ENCODE measurements around the gene PLEKHA6. TPM values are rescaled to one million over a fixed set of nuclear protein-coding genes. Genes with fewer than 3 reads are reported as not detected.

The PLEKHA6 gene
- total RNA-seq, 1 experiment from 2014 or later: 0.30 TPM

DNA sequence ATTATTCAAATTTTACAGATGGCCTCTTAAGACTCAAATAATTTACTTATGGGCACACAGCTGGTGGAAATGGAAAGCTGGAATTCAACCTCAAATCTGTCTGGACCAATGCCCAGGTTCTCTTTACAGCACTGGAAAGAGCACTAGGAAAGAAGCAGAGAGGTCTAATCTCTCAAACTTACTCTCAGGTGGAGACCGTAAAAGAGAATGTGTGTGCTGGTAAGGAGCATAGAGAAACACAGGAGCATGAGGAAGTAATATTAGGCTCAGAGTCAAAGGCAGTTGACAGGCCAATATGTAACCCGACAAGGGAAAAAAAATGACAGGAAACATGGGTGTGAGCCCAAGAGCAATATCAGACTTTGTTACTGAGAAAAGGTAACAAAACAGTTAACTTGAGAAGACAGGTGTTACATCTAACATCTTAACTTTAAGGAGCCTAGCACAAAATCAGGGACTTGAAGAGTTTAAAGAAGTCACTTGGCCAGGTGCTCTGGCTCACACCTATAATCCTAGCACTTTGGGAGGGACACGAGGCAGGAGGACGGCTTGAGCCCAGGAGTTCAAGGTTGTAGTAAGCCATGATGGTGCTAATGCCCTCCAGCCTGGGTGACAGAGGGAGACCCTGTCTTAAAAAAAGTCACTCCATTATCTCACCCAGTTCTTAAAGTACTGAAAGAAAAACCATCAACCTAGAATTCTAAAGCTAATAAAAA is 31.2 kb upstream of the PLEKHA6 start:
- DNase-seq: no peak
- no peak overlapping the region for H3K27ac ChIP-seq (ENCODE audit: low read length)
- no peaks in the 10 kb centered on the region for H3K9me3 ChIP-seq (ENCODE audit: low read length)
- H3K9ac ChIP-seq (ENCODE audit: low read length): no peak overlapping the region
- no peak overlapping the region for H3K4me3 ChIP-seq (ENCODE audit: low read length)
- H3K4me1 ChIP-seq (ENCODE audit: low read length): peaks cover 6% of the 10 kb centered on the region
- no peaks in the 10 kb centered on the region for H3K79me2 ChIP-seq (ENCODE audit: low read length)
- no peak overlapping the region for H3K4me2 ChIP-seq (ENCODE audit: low read depth, low read length, poor library complexity, severe bottlenecking)
- H2AFZ ChIP-seq (ENCODE audit: low read length): no peak overlapping the region
- H4K20me1 ChIP-seq (ENCODE audit: insufficient read depth, low read depth, low read length): no peaks in the 10 kb centered on the region
- 0 out of 2 replicates have a peak, but pooled peaks cover 1% of the 10 kb centered on the region for H3K36me3 ChIP-seq (ENCODE audit: insufficient read depth, low read length)
- H3K27me3 ChIP-seq (ENCODE audit: low read length): no peaks in the 10 kb centered on the region
- no peaks in the 10 kb centered on the region for H3K9me2 ChIP-seq (replicated peaks; ENCODE audit: insufficient read depth, low read length)

DNA sequence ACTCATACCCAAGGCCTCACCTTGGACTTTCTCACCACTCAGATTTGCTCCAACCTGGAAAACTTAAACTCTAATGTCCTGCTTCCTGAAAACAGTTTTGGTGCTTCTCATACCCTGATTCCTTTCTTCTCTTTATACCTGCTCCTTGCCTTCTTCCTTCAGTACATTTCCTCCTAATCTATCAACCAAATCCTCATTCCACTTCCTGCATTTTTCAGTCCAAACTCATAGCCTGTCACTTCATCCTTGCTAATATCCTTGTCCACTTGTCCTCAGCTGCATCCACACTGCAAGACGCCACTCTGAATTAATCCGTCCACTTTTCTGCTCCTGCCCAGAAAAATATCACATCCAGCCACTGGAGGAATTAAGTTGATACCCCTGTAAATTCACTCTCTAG is 26.0 kb upstream of the PLEKHA6 start:
- no peaks in the 10 kb centered on the region for H4K20me1 ChIP-seq (ENCODE audit: insufficient read depth, low read depth, low read length)
- no peaks in the 10 kb centered on the region for H3K36me3 ChIP-seq (ENCODE audit: insufficient read depth, low read length)
- no peak overlapping the region for H3K27ac ChIP-seq (ENCODE audit: low read length)
- no peak overlapping the region for H3K4me3 ChIP-seq (ENCODE audit: low read length)
- H3K27me3 ChIP-seq (ENCODE audit: low read length): no peaks in the 10 kb centered on the region
- H3K9ac ChIP-seq (ENCODE audit: low read length): no peak overlapping the region
- H2AFZ ChIP-seq (ENCODE audit: low read length): no peak overlapping the region
- no peak for DNase-seq
- no peaks in the 10 kb centered on the region for H3K9me2 ChIP-seq (replicated peaks; ENCODE audit: insufficient read depth, low read length)
- no peak overlapping the region for H3K4me2 ChIP-seq (ENCODE audit: low read depth, low read length, poor library complexity, severe bottlenecking)
- no peaks in the 10 kb centered on the region for H3K9me3 ChIP-seq (ENCODE audit: low read length)
- H3K4me1 ChIP-seq (ENCODE audit: low read length): peaks cover 9% of the 10 kb centered on the region
- no peaks in the 10 kb centered on the region for H3K79me2 ChIP-seq (ENCODE audit: low read length)

DNA sequence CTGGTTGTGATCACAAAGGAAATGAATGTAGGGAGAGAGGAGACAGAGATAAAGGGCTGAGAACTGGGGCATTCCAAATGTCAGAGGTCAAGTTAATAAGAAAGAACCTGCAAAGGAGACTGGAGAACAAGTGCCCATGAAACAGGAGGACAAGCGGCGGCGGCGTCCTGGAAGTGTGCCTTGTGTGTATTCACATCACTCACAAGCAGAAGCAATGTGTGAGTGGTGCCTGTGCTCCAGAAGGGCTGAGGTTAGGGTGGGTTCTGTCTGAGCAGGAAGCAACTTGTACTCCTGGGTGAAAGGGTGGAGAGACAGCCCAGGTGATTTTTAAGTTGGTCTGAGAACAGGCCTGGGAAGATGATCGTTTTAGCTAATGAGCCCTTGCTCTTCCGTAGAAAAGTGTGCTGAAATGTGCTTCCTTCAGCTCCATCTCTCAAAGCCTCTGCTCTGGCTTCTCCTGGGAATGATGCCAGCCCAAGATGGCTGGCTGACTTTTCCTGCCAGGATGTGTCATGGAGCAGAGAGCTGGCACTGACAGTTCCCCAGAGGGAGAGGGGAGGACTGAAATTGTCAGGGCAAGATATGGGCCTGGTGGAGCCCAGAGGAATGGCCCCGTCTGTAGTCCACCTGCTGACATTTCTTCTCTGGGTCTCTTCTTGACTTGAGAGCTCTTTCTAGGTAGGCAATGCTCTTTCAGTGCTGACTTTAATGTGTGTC is 25.1 kb upstream of the PLEKHA6 start:
- H3K27ac ChIP-seq (ENCODE audit: low read length): no peak overlapping the region
- no peaks in the 10 kb centered on the region for H3K27me3 ChIP-seq (ENCODE audit: low read length)
- peaks cover 9% of the 10 kb centered on the region for H3K4me1 ChIP-seq (ENCODE audit: low read length)
- H3K9ac ChIP-seq (ENCODE audit: low read length): no peak overlapping the region
- no peak overlapping the region for H3K4me2 ChIP-seq (ENCODE audit: low read depth, low read length, poor library complexity, severe bottlenecking)
- H3K4me3 ChIP-seq (ENCODE audit: low read length): no peak overlapping the region
- DNase-seq: no peak
- H3K79me2 ChIP-seq (ENCODE audit: low read length): no peaks in the 10 kb centered on the region
- H3K9me3 ChIP-seq (ENCODE audit: low read length): no peaks in the 10 kb centered on the region
- H3K36me3 ChIP-seq (ENCODE audit: insufficient read depth, low read length): no peaks in the 10 kb centered on the region
- no peak overlapping the region for H2AFZ ChIP-seq (ENCODE audit: low read length)
- no peaks in the 10 kb centered on the region for H4K20me1 ChIP-seq (ENCODE audit: insufficient read depth, low read depth, low read length)
- no peaks in the 10 kb centered on the region for H3K9me2 ChIP-seq (replicated peaks; ENCODE audit: insufficient read depth, low read length)

DNA sequence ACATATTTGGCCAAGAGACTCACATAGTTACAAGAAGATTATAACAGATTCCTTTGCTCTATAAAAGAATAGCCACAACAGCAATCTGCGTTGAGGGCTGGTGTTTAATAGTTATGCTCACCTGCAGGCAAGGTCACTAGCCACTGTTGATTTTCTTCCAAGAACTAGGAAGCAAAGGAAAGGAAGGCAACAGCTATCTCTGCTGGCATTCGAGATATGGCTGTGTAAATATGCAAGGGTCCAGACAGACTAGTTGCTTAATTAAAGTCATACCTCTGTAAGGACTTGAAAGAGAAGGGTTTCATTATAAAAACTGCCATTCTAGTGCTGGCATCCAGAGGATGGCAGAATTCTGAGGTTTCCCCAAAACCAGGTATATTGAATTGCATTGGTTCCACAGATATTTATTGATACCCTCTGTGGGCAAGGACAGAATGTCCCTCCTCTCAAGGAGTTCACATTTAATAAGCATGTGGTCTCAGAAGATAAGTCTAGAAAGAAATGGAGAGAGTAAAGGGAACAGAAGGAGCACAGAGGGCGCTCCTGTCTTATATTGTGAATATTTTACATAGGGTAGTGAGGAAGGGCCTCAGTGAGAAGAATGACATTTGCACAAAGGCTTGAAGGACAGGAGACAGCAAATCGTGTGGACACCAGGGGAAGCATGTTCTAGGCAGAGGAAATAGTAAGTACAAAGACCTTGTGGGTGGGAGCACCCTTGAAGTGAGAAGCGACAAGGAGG is 23.6 kb upstream of the PLEKHA6 start:
- no peaks in the 10 kb centered on the region for H3K36me3 ChIP-seq (ENCODE audit: insufficient read depth, low read length)
- no peak overlapping the region for H3K27ac ChIP-seq (ENCODE audit: low read length)
- H3K9ac ChIP-seq (ENCODE audit: low read length): no peak overlapping the region
- no peaks in the 10 kb centered on the region for H3K9me3 ChIP-seq (ENCODE audit: low read length)
- no peak for DNase-seq
- no peaks in the 10 kb centered on the region for H4K20me1 ChIP-seq (ENCODE audit: insufficient read depth, low read depth, low read length)
- no peak overlapping the region for H3K4me3 ChIP-seq (ENCODE audit: low read length)
- peaks cover 9% of the 10 kb centered on the region for H3K4me1 ChIP-seq (ENCODE audit: low read length)
- H3K4me2 ChIP-seq (ENCODE audit: low read depth, low read length, poor library complexity, severe bottlenecking): peak overlapping the region; percentile 69
- H3K27me3 ChIP-seq (ENCODE audit: low read length): no peaks in the 10 kb centered on the region
- H3K9me2 ChIP-seq (replicated peaks; ENCODE audit: insufficient read depth, low read length): no peaks in the 10 kb centered on the region
- H2AFZ ChIP-seq (ENCODE audit: low read length): no peak overlapping the region
- H3K79me2 ChIP-seq (ENCODE audit: low read length): no peaks in the 10 kb centered on the region

DNA sequence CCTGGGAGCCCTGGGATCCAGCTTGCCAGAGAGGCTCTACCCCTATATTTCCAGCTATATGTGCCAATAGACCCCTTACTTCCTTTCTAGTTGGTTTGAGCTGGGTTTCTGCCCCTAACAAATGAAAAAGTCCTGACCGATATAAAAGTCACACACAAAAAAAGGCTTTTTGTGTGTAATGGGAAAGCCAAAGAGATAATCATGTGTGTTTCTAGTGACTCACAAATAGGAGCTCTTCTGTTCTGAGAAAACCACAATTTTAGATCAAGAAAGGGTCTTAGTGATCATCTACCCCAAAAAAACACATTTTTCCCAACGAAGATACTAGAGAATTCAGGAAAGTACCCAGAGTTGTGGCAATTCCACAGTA is 23.0 kb upstream of the PLEKHA6 start:
- Histone ChIP-seq H3K9ac (ENCODE audit: low read length) (peak overlapping the region; percentile 39; the same call in 1 of the 2 replicates), H3K36me3 (ENCODE audit: insufficient read depth, low read length) (no peaks in the 10 kb centered on the region), H3K4me3 (ENCODE audit: low read length) (peak overlapping the region; percentile 50; the same call in 1 of the 2 replicates), H3K4me2 (ENCODE audit: low read depth, low read length, poor library complexity, severe bottlenecking) (peak overlapping the region; percentile 69), H3K9me2 (replicated peaks; ENCODE audit: insufficient read depth, low read length) (no peaks in the 10 kb centered on the region), H4K20me1 (ENCODE audit: insufficient read depth, low read depth, low read length) (no peaks in the 10 kb centered on the region), H3K27ac (ENCODE audit: low read length) (no peak overlapping the region), H3K4me1 (ENCODE audit: low read length) (peaks cover 9% of the 10 kb centered on the region), H3K9me3 (ENCODE audit: low read length) (no peaks in the 10 kb centered on the region), H3K27me3 (ENCODE audit: low read length) (no peaks in the 10 kb centered on the region), H3K79me2 (ENCODE audit: low read length) (no peaks in the 10 kb centered on the region), H2AFZ (ENCODE audit: low read length) (no peak overlapping the region)
- no peak for DNase-seq

DNA sequence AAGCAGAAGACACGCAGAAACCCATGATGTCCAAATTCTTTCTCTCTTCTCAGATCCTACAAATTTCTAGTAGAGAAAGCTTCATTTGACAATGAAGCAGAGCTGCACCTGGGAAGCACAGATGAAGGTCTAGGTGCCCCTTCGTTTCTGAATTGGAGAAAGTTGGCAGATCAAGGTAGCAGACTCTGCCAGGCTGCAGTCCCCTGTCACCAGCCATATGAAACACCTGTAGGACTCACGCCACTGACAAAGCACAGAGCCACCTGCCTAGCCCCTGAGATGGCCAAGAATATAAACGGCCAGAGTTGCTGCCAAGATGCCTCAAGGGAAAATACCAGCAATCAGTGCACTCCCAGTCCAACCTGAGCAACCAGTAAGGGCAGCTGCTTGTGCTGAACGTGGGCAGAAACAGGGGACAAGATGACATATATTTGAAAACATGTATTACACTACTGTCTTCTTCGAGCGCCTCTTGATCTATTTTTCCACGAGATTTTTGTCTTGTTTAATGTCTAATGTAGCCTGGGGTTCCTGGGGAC is 20.6 kb upstream of the PLEKHA6 start:
- Histone ChIP-seq H3K9me2 (replicated peaks; ENCODE audit: insufficient read depth, low read length) (no peaks in the 10 kb centered on the region), H3K36me3 (ENCODE audit: insufficient read depth, low read length) (no peaks in the 10 kb centered on the region), H4K20me1 (ENCODE audit: insufficient read depth, low read depth, low read length) (no peaks in the 10 kb centered on the region), H3K27ac (ENCODE audit: low read length) (no peak overlapping the region), H3K4me1 (ENCODE audit: low read length) (peaks cover 3% of the 10 kb centered on the region), H3K4me3 (ENCODE audit: low read length) (no peak overlapping the region), H3K4me2 (ENCODE audit: low read depth, low read length, poor library complexity, severe bottlenecking) (no peak overlapping the region), H2AFZ (ENCODE audit: low read length) (no peak overlapping the region), H3K79me2 (ENCODE audit: low read length) (no peaks in the 10 kb centered on the region), H3K9me3 (ENCODE audit: low read length) (no peaks in the 10 kb centered on the region), H3K27me3 (ENCODE audit: low read length) (no peaks in the 10 kb centered on the region), H3K9ac (ENCODE audit: low read length) (no peak overlapping the region)
- DNase-seq: no peak

DNA sequence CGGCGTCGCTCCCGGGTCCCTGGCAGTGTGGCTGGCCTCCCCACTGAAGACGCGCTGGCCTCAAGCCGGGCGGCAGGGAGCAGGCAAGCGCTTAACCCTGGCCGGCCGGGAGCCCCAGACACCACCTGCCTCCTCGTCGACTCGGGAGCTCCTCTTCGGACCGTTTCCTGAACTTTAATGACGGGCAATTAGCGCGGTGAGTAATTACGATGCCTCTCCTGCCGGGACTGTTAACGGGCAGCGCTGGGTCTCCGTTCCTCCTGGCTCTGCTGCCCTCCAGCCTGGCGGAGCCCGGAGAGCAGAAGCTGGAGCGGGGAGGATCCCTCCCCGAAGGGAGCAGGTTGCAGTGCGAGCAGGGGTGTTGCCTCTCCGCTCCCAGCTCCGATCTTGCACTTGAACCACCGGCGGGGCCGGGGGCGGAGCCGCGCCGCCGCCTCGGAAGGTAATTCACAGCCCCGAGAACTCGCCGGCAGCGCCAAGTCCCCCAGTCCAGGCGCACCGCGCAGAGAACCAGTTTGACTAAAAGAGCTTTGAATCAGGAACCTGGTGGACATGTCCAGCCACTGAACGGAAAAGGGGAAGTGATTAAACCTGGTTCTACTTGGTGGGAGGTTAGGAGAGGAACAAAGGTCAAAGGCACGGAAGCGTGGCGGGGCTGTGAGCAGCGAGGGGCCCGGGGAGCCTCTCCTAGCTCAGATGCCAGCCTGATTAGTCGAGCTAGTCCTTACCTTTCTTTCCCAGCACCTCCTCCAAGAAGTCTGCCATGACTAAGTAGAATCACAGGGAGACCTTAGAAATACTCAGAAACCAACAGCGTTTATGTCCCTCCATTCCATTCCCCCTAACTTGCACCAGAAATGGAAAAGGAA is 18.3 kb upstream of the PLEKHA6 start:
- H3K27me3 ChIP-seq (ENCODE audit: low read length): no peaks in the 10 kb centered on the region
- H3K27ac ChIP-seq (ENCODE audit: low read length): no peak overlapping the region
- no peaks in the 10 kb centered on the region for H4K20me1 ChIP-seq (ENCODE audit: insufficient read depth, low read depth, low read length)
- no peaks in the 10 kb centered on the region for H3K36me3 ChIP-seq (ENCODE audit: insufficient read depth, low read length)
- H3K9me3 ChIP-seq (ENCODE audit: low read length): no peaks in the 10 kb centered on the region
- H3K4me1 ChIP-seq (ENCODE audit: low read length): peaks cover 3% of the 10 kb centered on the region
- no peak overlapping the region for H3K4me2 ChIP-seq (ENCODE audit: low read depth, low read length, poor library complexity, severe bottlenecking)
- no peaks in the 10 kb centered on the region for H3K9me2 ChIP-seq (replicated peaks; ENCODE audit: insufficient read depth, low read length)
- H3K4me3 ChIP-seq (ENCODE audit: low read length): no peak overlapping the region
- H3K79me2 ChIP-seq (ENCODE audit: low read length): no peaks in the 10 kb centered on the region
- no peak overlapping the region for H3K9ac ChIP-seq (ENCODE audit: low read length)
- no peak overlapping the region for H2AFZ ChIP-seq (ENCODE audit: low read length)
- no peak for DNase-seq

Measured in Karpas-422 (cell line).